RPMI8226 (cell line): ENCODE data around the gene ZNF516.

Experiments used
- DNase-seq: peaks from one replicate; pipeline ENCODE4 v3.0.0-alpha.2; 2015

The ZNF516 gene

GRCh38 chr18:76361219-76361618, 133.8 kb downstream of the ZNF516 start:
- DNase-seq = no peak

GRCh38 chr18:76359909-76360308, 135.1 kb downstream of the ZNF516 start:
- no peak for DNase-seq

GRCh38 chr18:76358774-76359173, 136.3 kb downstream of the ZNF516 start:
- DNase-seq = no peak

GRCh38 chr18:76357585-76358260, 137.3 kb downstream of the ZNF516 start:
- no peak for DNase-seq

GRCh38 chr18:76357174-76357573, 137.9 kb downstream of the ZNF516 start:
- no peak for DNase-seq

GRCh38 chr18:76356666-76357065, 138.4 kb downstream of the ZNF516 start:
- DNase-seq = no peak

GRCh38 chr18:76354348-76354747, 140.7 kb downstream of the ZNF516 start:
- no peak for DNase-seq

GRCh38 chr18:76353500-76353899, 141.5 kb downstream of the ZNF516 start:
- no peak for DNase-seq

- DNase-seq = no peak
Measured at GRCh38 chr18:76353046-76353445, 142.0 kb downstream of the ZNF516 start.

GRCh38 chr18:76351961-76352581, 143.0 kb downstream of the ZNF516 start:
- DNase-seq = no peak

GRCh38 chr18:76350134-76351025, 144.7 kb downstream of the ZNF516 start:
- DNase-seq = no peak

- DNase-seq = peak; percentile 80
Measured at GRCh38 chr18:76349067-76349715, 145.9 kb downstream of the ZNF516 start.

- no peak for DNase-seq
Measured at GRCh38 chr18:76348267-76349066, 146.6 kb downstream of the ZNF516 start.

- DNase-seq = no peak
Measured at GRCh38 chr18:76347341-76347740, 147.7 kb downstream of the ZNF516 start.

GRCh38 chr18:76346490-76347130, 148.4 kb downstream of the ZNF516 start:
- DNase-seq = no peak

GRCh38 chr18:76345901-76346300, 149.1 kb downstream of the ZNF516 start:
- no peak for DNase-seq

GRCh38 chr18:76343938-76344569, 151.0 kb downstream of the ZNF516 start:
- DNase-seq = no peak

GRCh38 chr18:76340410-76340809, 154.6 kb downstream of the ZNF516 start:
- no peak for DNase-seq

- DNase-seq = no peak
Measured at GRCh38 chr18:76339246-76339620, 155.8 kb downstream of the ZNF516 start.

GRCh38 chr18:76338619-76339245, 156.3 kb downstream of the ZNF516 start:
- no peak for DNase-seq

GRCh38 chr18:76338088-76338487, 157.0 kb downstream of the ZNF516 start:
- no peak for DNase-seq
